Body of pancreas (tissue), 4 donors: Measurements from ENCODE around the gene UQCR10.

Source experiments
- CTCF ChIP-seq, 7 experiments: fragments of 450-650 bp in 4 of 7; fragments of 200-600 bp in 3 of 7; sonication (generic) in 3 of 7; IDR thresholded peaks; one replicate each; pipeline ENCODE4 v1.5.1; 2016 to 2019; ENCODE audit warnings: antibody characterized with exemption in 7 of 7
- POLR2A ChIP-seq, 3 donors: fragments of 450-650 bp; IDR thresholded peaks; one replicate each; pipeline ENCODE4 v1.6.1; 2016; ENCODE audit warnings: antibody characterized with exemption in 3 of 3, mild to moderate bottlenecking in 2 of 3

- TF ChIP-seq POLR2A (IDR thresholded peaks at IDR 0.05) = no peak
- no peak for TF ChIP-seq CTCF (IDR thresholded peaks at IDR 0.05)
Measured at GRCh38 chr22:29793396-29793795, 26.2 kb downstream of the UQCR10 start.
